ENCODE measurements around the gene LMF1.

- no peak for TF ChIP-seq NR3C1 (CRISPR knock-in tag; IDR thresholded peaks at IDR 0.05)
- no peak for TF ChIP-seq FOSL1 (tag; conservative IDR thresholded peaks at IDR 0.05)
Observed at GRCh38 chr16:814974-815373, 155.8 kb downstream of the LMF1 start.

Data from K562 (cell line).